K562 (cell line): ENCODE measurements around the gene TMPRSS7.

Experiments used
- CHCHD3 ChIP-seq: fragments of 250-450 bp; sonication (Bioruptor Pico); IDR thresholded peaks from 2 replicates; pipeline ENCODE4 v2.1.2; 2022; ENCODE audit warnings: mild to moderate bottlenecking
- CTCF ChIP-seq, 3 experiments: IDR thresholded peaks in 2 of 3; conservative IDR thresholded peaks in 1 of 3; 2 replicates each; pipeline ENCODE4 v1.5.1; 2011 to 2012; ENCODE audit warnings: low read length in 3 of 3, mild to moderate bottlenecking in 3 of 3, control low read depth in 2 of 3, improper control_type of control experiment in 1 of 3, inconsistent platforms in 1 of 3, low read depth in 1 of 3, mixed read lengths in 1 of 3, moderate library complexity in 1 of 3; ENCODE audit not compliant: insufficient read depth in 2 of 3
- EP300 ChIP-seq: IDR thresholded peaks from 2 replicates; pipeline ENCODE4 v1.6.1; 2012; ENCODE audit warnings: low read length, improper control_type of control experiment
- EWSR1 ChIP-seq: fragments of 450-650 bp; IDR thresholded peaks from 2 replicates; pipeline ENCODE4 v1.6.1; 2018; ENCODE audit warnings: borderline replicate concordance, mild to moderate bottlenecking, low read depth, moderate library complexity; ENCODE audit not compliant: partially characterized antibody
- FOXP1 ChIP-seq: sonication (generic); formaldehyde crosslinking; IDR thresholded peaks from 2 replicates; pipeline ENCODE4 v1.8.0; 2022; ENCODE audit warnings: mild to moderate bottlenecking, missing genetic modification reagents
- HDAC2 ChIP-seq: fragments of 450-650 bp; IDR thresholded peaks from 2 replicates; pipeline ENCODE4 v1.6.1; 2016; ENCODE audit warnings: mild to moderate bottlenecking
- HNRNPH1 ChIP-seq: fragments of 200-400 bp; formaldehyde crosslinking; optimal IDR thresholded peaks from 2 replicates; pipeline ENCODE3; 2017; ENCODE audit warnings: low read depth, mild to moderate bottlenecking, low read length, moderate library complexity
- PML ChIP-seq: IDR thresholded peaks from 2 replicates; pipeline ENCODE4 v1.6.1; 2012; ENCODE audit warnings: low read length, inconsistent platforms
- SIN3B ChIP-seq: fragments of 450-650 bp; IDR thresholded peaks from 2 replicates; pipeline ENCODE4 v1.6.1; 2017; ENCODE audit warnings: low read depth, mild to moderate bottlenecking, moderate library complexity
- SP1 ChIP-seq: sonication (generic); formaldehyde crosslinking; IDR thresholded peaks from 2 replicates; pipeline ENCODE4 v1.8.1; 2022; ENCODE audit warnings: mild to moderate bottlenecking, missing genetic modification reagents
- YBX1 ChIP-seq: fragments of 450-650 bp; IDR thresholded peaks from 2 replicates; pipeline ENCODE4 v1.7.1; 2016; ENCODE audit warnings: mild to moderate bottlenecking
- ZBTB26 ChIP-seq: fragments of 450-650 bp; formaldehyde crosslinking; IDR thresholded peaks from 2 replicates; pipeline ENCODE4 v1.4.0; 2022; ENCODE audit warnings: missing genetic modification characterization
- ZNF717 ChIP-seq: fragments of 250-450 bp; sonication (Bioruptor Pico); IDR thresholded peaks from 2 replicates; pipeline ENCODE4 v1.5.0; 2021

- TF ChIP-seq FOXP1 (CRISPR knock-in tag), result no peak
- TF ChIP-seq YBX1, result no peak
- TF ChIP-seq EP300, result no peak
- TF ChIP-seq SIN3B, result no peak
- TF ChIP-seq ZNF717 (CRISPR knock-in tag), result no peak
- TF ChIP-seq CTCF (IDR thresholded peaks at IDR 0.05 in 2 of 3, conservative IDR thresholded peaks at IDR 0.05 in 1 of 3; ENCODE audit: insufficient read depth in 2 of 3, low read depth in 1 of 3, low read length in 3 of 3), result peak; percentile 63 to 75 (median 66)
- no peak for TF ChIP-seq CHCHD3 (CRISPR knock-in tag)
- no peak for TF ChIP-seq SP1 (CRISPR knock-in tag)
- no peak for TF ChIP-seq HDAC2
- TF ChIP-seq EWSR1, result no peak
- TF ChIP-seq PML, result no peak
- TF ChIP-seq ZBTB26 (CRISPR knock-in tag), result no peak
- no peak for TF ChIP-seq HNRNPH1
These were observed 9.2 kb downstream of the TMPRSS7 start for GRCh38 chr3:112043621-112044201.
